Measurements from ENCODE around the gene ABCB11. TPM values are rescaled to one million over a fixed set of nuclear protein-coding genes. Genes with fewer than 3 reads are reported as not detected.
A peak's percentile ranks its signal among the peaks of the same experiment; 100 is the strongest.

The ABCB11 gene
- total and polyA plus RNA-seq, 9 of the 15 experiments (the other 6 are each of a cell fraction or from before 2014, with no cell fraction given) = 0.04 to 0.51 (median 0.10) TPM; not detected in 1

GRCh38 chr2:168890006-168890782 lies 140.9 kb downstream of the ABCB11 start, which contains the start of gene SPC25 (continued):
- TF ChIP-seq ZBTB2 (IDR thresholded peaks at IDR 0.05) = 0 out of 2 replicates have a peak, but pooled peaks have one; percentile 30
- TF ChIP-seq GABPA (tag; conservative IDR thresholded peaks at IDR 0.05; ENCODE audit: low read depth) = peak; percentile 79
- no peak for TF ChIP-seq RNF2 (IDR thresholded peaks at IDR 0.05)
- TF ChIP-seq GABPB2 (CRISPR knock-in tag; conservative IDR thresholded peaks at IDR 0.05) = no peak
- TF ChIP-seq ESRRB (CRISPR knock-in tag; IDR thresholded peaks at IDR 0.05; ENCODE audit: borderline replicate concordance) = no peak
- peak; percentile 88 for TF ChIP-seq ETS1 (conservative IDR thresholded peaks at IDR 0.05; ENCODE audit: control insufficient read depth, low read depth, low read length)
- TF ChIP-seq TRIM28 (IDR thresholded peaks at IDR 0.05) = no peak
- TF ChIP-seq NKRF (IDR thresholded peaks at IDR 0.05; ENCODE audit: borderline replicate concordance) = peak; percentile 95
- TF ChIP-seq SIN3B (IDR thresholded peaks at IDR 0.05; ENCODE audit: low read depth) = peak; percentile 87
- TF ChIP-seq USF1 (CRISPR knock-in tag; IDR thresholded peaks at IDR 0.05) = no peak
- TF ChIP-seq FOXM1 (IDR thresholded peaks at IDR 0.05; ENCODE audit: low read depth) = peak; percentile 96
- no peak for TF ChIP-seq FOXM1 (CRISPR knock-in tag; IDR thresholded peaks at IDR 0.05; ENCODE audit: low read depth)
- no peak for TF ChIP-seq ZEB2 (IDR thresholded peaks at IDR 0.05)
- no peak for TF ChIP-seq FOXP4 (CRISPR knock-in tag; IDR thresholded peaks at IDR 0.05; ENCODE audit: borderline replicate concordance)
- peak; percentile 24; the same call in 1 of the 2 replicates for TF ChIP-seq NCOA6 (IDR thresholded peaks at IDR 0.05)
- TF ChIP-seq HEY1 (CRISPR knock-in tag; IDR thresholded peaks at IDR 0.05; ENCODE audit: borderline replicate concordance) = 0 out of 2 replicates have a peak, but pooled peaks have one; percentile 2
- peak; percentile 68; the same call in 1 of the 2 replicates for TF ChIP-seq PML (IDR thresholded peaks at IDR 0.05; ENCODE audit: low read length)
- no peak for TF ChIP-seq TCF7 (IDR thresholded peaks at IDR 0.05; ENCODE audit: borderline replicate concordance)
- peak; percentile 81; the same call in 1 of the 2 replicates for TF ChIP-seq NFRKB (IDR thresholded peaks at IDR 0.05; ENCODE audit: low read depth)
- TF ChIP-seq TAL1 (IDR thresholded peaks at IDR 0.05) = no peak
- TF ChIP-seq ZNF75A (CRISPR knock-in tag; IDR thresholded peaks at IDR 0.05) = no peak
- peak; percentile 90 to 94 for TF ChIP-seq SIX5 (IDR thresholded peaks at IDR 0.05; ENCODE audit: borderline replicate concordance in 1 of 2, insufficient read depth in 1 of 2, low read depth in 1 of 2, low read length in 2 of 2)
